IPS-11a (cell line): ENCODE data around the gene ESYT2.
"Not testable (repeated sequence)": the region's sequence is repeated elsewhere in the genome, so short reads cannot be mapped to it uniquely, and the experiment has no call there.

Experiments
- H3K4me3 ChIP-seq: one replicate; pipeline ENCODE4 v1.5.1; 2013; ENCODE audit warnings: low read depth, low read length, control low read depth

Gene ESYT2

GRCh38 chr7:158856883-158857668 is 27.8 kb upstream of the ESYT2 start:
- H3K4me3 ChIP-seq, result peak overlapping the region; percentile 72

GRCh38 chr7:158854681-158855081 is 25.4 kb upstream of the ESYT2 start:
- H3K4me3 ChIP-seq, result no peak overlapping the region

- no peak overlapping the region for H3K4me3 ChIP-seq
Measured at GRCh38 chr7:158850545-158851102, 21.3 kb upstream of the ESYT2 start.

GRCh38 chr7:158849768-158850544 is 20.6 kb upstream of the ESYT2 start:
- H3K4me3 ChIP-seq, result no peak overlapping the region

- H3K4me3 ChIP-seq, result no peak overlapping the region
Measured at GRCh38 chr7:158849442-158849767, 20.1 kb upstream of the ESYT2 start.

- no peak overlapping the region for H3K4me3 ChIP-seq
Measured at GRCh38 chr7:158847451-158847866, 18.1 kb upstream of the ESYT2 start.

- no peak overlapping the region for H3K4me3 ChIP-seq
Measured at GRCh38 chr7:158846304-158846703, 17.0 kb upstream of the ESYT2 start.

GRCh38 chr7:158843771-158844170 is 14.5 kb upstream of the ESYT2 start:
- H3K4me3 ChIP-seq, result no peak overlapping the region

- no peak overlapping the region for H3K4me3 ChIP-seq
Measured at GRCh38 chr7:158842486-158842885, 13.2 kb upstream of the ESYT2 start.

- no peak overlapping the region for H3K4me3 ChIP-seq
Measured at GRCh38 chr7:158840604-158841003, 11.3 kb upstream of the ESYT2 start.

- H3K4me3 ChIP-seq, result not testable (repeated sequence)
Measured at GRCh38 chr7:158839177-158839576, 9.9 kb upstream of the ESYT2 start.

- no peak overlapping the region for H3K4me3 ChIP-seq
Measured at GRCh38 chr7:158837790-158838637, 8.7 kb upstream of the ESYT2 start.

- no peak overlapping the region for H3K4me3 ChIP-seq
Measured at GRCh38 chr7:158836692-158837091, 7.4 kb upstream of the ESYT2 start.

GRCh38 chr7:158834878-158835784 is 5.8 kb upstream of the ESYT2 start:
- H3K4me3 ChIP-seq, result no peak overlapping the region

- H3K4me3 ChIP-seq, result no peak overlapping the region
Measured at GRCh38 chr7:158832994-158833393, 3.7 kb upstream of the ESYT2 start.

- H3K4me3 ChIP-seq, result no peak overlapping the region
Measured at GRCh38 chr7:158831738-158832091, 2.4 kb upstream of the ESYT2 start.

GRCh38 chr7:158830211-158830723 is 958 bp upstream of the ESYT2 start:
- peak overlapping the region; percentile 83 for H3K4me3 ChIP-seq

GRCh38 chr7:158829021-158829341 is 328 bp downstream of the ESYT2 start:
- peak overlapping the region; percentile 83 for H3K4me3 ChIP-seq

- H3K4me3 ChIP-seq, result peak overlapping the region; percentile 83
Measured at GRCh38 chr7:158828133-158829020, 932 bp downstream of the ESYT2 start.
